C4-2B (cell line): ENCODE data around the gene SMCP.
A peak's percentile ranks its signal among the peaks of the same experiment; 100 is the strongest.

ENCODE experiments used
- H3K27ac ChIP-seq: fragments of 450-650 bp; 2 replicates; pipeline ENCODE4 v1.5.1; 2017
- ZFX ChIP-seq: fragments of 450-650 bp; IDR thresholded peaks from 2 replicates; pipeline ENCODE4 v1.6.1; 2017
- TF ChIP-seq, protein P1 (sequence below): fragments of 450-650 bp; conservative IDR thresholded peaks from 2 replicates; pipeline ENCODE4 v1.5.1; 2017; ENCODE audit warnings: mild to moderate bottlenecking

Gene SMCP

GRCh38 chr1:152878042-152878441 is at the start of gene SMCP:
Gene SMCP, plus strand, starts transcription at chr1:152878322. Its CDS starts 6,101 bp downstream, at chr1:152884423.
- TF ChIP-seq ZFX, result no peak
- TF ChIP-seq, protein P1, sequence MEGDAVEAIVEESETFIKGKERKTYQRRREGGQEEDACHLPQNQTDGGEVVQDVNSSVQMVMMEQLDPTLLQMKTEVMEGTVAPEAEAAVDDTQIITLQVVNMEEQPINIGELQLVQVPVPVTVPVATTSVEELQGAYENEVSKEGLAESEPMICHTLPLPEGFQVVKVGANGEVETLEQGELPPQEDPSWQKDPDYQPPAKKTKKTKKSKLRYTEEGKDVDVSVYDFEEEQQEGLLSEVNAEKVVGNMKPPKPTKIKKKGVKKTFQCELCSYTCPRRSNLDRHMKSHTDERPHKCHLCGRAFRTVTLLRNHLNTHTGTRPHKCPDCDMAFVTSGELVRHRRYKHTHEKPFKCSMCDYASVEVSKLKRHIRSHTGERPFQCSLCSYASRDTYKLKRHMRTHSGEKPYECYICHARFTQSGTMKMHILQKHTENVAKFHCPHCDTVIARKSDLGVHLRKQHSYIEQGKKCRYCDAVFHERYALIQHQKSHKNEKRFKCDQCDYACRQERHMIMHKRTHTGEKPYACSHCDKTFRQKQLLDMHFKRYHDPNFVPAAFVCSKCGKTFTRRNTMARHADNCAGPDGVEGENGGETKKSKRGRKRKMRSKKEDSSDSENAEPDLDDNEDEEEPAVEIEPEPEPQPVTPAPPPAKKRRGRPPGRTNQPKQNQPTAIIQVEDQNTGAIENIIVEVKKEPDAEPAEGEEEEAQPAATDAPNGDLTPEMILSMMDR, result peak; percentile 52
- H3K27ac ChIP-seq, result no peak within 1 kb of the TSS

GRCh38 chr1:152836870-152837269 is 41.3 kb upstream of the SMCP start:
- TF ChIP-seq ZFX, result no peak
- TF ChIP-seq, protein P1, result no peak
- no peak overlapping the region for H3K27ac ChIP-seq

- H3K27ac ChIP-seq, result no peak within 1 kb of the TSS
- no peak for TF ChIP-seq ZFX
- TF ChIP-seq, protein P1, result no peak
Measured at GRCh38 chr1:152842556-152842955, 35.6 kb upstream of the SMCP start, which contains the start of gene LCE6A. Gene LCE6A, plus strand, starts transcription at chr1:152842856. Its CDS starts 665 bp downstream, at chr1:152843521.

DNA sequence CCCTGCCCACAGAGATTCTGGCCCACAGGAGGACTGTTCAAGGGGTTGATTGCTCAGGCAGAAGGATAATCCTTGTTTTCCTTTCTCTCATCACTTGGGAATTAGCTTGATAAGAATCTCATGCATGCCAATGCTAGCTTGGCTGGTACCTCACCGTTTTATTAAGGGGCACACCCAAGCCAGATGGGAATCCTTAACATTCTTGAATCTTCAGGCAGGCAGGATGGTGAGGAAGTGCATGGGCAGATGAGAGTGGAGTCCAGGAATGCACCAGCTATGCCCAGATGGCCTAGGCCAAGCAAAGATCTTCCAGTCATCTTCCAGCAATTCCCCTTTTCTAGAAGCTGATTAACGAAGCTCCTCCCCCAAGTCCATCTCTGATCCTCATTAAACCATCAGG is 22.5 kb upstream of the SMCP start:
- TF ChIP-seq, protein P1, result no peak
- TF ChIP-seq ZFX, result no peak
- H3K27ac ChIP-seq, result no peak overlapping the region

GRCh38 chr1:152858062-152858461 is 20.1 kb upstream of the SMCP start:
- no peak overlapping the region for H3K27ac ChIP-seq
- TF ChIP-seq, protein P1, result no peak
- no peak for TF ChIP-seq ZFX

DNA sequence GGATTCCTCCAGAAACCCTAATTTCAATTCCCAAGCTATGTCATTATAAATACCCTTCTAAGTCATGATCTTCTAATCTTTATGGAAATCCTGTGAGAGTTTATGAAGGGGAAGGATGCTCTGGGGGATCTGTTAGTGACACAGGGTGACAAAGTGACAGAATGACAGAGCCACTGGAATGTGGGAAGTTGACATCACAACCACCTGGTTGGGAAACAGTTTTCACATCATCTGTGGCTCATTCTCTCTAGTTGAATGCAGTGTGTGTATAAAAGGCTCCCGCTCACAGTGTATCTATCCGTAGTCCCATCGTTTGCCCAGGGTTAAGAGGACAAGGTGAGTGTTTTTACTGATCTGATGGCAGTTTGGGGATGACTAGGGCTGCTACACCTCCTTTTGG is 18.4 kb upstream of the SMCP start, which contains the start of gene LCE7A:
Gene LCE7A, plus strand, starts transcription at position 301 of the 400 bp plus-strand sequence. CDS start 702 bp downstream, outside the sequence.
- H3K27ac ChIP-seq, result no peak within 1 kb of the TSS
- TF ChIP-seq, protein P1, result no peak
- TF ChIP-seq ZFX, result no peak

GRCh38 chr1:152860129-152860528 is 18.0 kb upstream of the SMCP start:
- TF ChIP-seq, protein P1, result no peak
- TF ChIP-seq ZFX, result no peak
- no peak overlapping the region for H3K27ac ChIP-seq
